ENCODE results near the gene GMPPA.
A peak's percentile ranks its signal among the peaks of the same experiment; 100 is the strongest.

GMPPA gene

GRCh38 chr2:219498280-219499057 lies at the start of gene GMPPA:
TSS of gene GMPPA (plus strand) at chr2:219498891. CDS start at chr2:219499976, 1,085 bp downstream.
- peak; percentile 98 for DNase-seq (ENCODE audit: low spot score)

DNA sequence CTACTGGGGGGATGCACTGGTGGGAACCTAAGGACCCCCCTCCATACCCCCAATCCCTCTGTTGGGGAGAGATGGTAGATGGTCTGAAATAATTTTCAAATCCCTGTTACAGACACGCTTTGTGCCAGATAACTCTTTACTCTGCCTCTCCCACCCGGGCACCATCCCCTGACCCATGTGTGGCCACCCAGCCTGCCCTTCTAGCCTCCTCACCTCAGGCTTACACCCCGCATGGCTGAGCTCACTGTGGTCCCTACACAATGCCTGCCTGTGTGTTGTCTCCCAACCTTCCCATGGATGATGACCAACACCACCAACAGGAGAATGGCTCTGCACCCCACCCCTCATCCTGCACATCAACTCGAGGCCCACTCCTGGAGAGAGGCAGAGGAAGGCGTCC lies 49.1 kb upstream of the GMPPA start:
- no peak for DNase-seq (ENCODE audit: low spot score)

GRCh38 chr2:219451661-219452360 lies 46.9 kb upstream of the GMPPA start:
- no peak for DNase-seq (ENCODE audit: low spot score)

GRCh38 chr2:219452361-219453317 lies 46.1 kb upstream of the GMPPA start:
- no peak for DNase-seq (ENCODE audit: low spot score)

GRCh38 chr2:219453671-219454590 lies 44.8 kb upstream of the GMPPA start:
- no peak for DNase-seq (ENCODE audit: low spot score)

- DNase-seq (ENCODE audit: low spot score), result no peak
Observed at GRCh38 chr2:219455581-219455980, 43.1 kb upstream of the GMPPA start.

DNA sequence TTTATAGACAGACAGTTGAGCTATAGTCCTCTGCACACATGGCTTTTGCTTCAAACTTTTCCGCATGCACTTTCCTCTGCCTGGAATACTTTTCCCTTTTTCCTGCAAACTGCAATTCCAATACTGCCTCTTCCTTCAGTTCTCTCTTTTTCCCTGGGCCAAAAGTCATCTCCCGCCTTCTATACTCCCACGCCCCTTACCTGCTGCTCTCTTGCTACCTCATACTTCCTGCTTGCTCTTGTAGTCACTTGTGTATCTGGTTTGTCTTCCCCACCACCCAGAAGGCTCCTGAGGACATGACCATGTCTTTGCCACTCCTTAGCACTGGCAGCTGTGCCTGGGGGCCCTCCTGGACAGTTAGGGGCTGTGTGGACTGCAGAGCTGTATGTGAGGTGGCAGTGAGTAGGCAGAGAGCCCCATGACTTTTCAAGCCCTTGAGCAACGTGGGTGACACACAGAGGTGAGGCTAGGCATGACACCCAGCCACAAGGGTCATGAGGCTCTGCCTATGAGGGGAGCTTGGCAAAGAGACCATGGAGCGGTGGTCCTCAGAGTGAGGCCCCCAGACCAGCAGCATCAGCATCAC lies 40.8 kb upstream of the GMPPA start:
- no peak for DNase-seq (ENCODE audit: low spot score)

GRCh38 chr2:219458996-219459395 lies 39.7 kb upstream of the GMPPA start:
- no peak for DNase-seq (ENCODE audit: low spot score)

GRCh38 chr2:219459460-219460311 lies 39.0 kb upstream of the GMPPA start:
- peak; percentile 50 for DNase-seq (ENCODE audit: low spot score)

GRCh38 chr2:219460424-219460926 lies 38.2 kb upstream of the GMPPA start:
- DNase-seq (ENCODE audit: low spot score), result no peak

GRCh38 chr2:219461047-219461514 lies 37.6 kb upstream of the GMPPA start:
- DNase-seq (ENCODE audit: low spot score), result no peak

- DNase-seq (ENCODE audit: low spot score), result no peak
Observed at GRCh38 chr2:219461669-219462068, 37.0 kb upstream of the GMPPA start.

DNA sequence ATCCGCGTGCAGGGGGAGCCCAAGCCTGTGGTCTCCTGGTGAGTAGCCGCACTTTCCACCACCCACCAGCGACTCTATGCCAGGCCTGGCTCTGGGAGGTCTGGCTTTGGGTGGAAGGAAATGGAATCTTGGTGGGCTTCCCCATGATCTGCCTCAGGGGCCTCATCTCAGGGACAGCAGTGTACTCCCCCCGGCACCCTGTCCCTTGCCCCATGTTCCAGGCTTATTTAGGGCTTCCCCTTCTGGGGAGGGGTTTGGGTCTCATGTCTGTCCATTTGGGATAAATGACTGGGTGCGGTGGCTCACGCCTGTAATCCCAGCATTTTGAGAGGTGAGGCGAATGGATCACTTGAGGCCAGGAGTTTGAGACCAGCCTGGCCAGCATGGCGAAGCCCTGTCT lies 36.3 kb upstream of the GMPPA start:
- no peak for DNase-seq (ENCODE audit: low spot score)

DNA sequence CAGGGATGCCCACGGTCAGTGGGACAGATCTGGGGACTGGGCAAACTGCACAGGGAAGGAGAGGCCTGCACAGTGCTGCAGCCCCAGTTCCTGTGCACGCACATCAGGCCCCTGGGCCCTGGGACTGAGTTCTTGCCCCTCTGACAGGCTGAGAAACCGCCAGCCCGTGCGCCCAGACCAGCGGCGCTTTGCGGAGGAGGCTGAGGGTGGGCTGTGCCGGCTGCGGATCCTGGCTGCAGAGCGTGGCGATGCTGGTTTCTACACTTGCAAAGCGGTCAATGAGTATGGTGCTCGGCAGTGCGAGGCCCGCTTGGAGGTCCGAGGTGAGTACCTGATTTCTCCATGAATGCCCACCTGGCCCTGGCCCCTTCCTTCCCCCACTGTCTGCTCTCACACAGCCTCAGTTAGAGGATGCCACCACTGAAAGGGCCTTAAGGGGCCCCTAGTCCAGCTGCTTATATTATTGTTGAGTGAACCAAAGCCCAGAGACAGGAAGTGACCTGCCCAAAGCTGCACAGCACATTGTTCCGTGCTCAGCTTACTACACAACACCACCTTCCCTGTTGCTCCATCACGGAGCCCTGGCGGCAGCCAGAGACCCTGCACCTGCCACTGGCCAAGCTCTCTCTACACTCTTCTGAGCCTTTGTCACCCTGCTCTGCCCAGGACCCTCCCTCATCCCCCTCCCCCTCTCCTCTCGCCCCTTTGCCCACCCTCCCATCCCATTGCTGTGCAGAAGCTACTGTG lies 34.2 kb upstream of the GMPPA start:
- DNase-seq (ENCODE audit: low spot score), result no peak

GRCh38 chr2:219465659-219466561 lies 32.8 kb upstream of the GMPPA start:
- DNase-seq (ENCODE audit: low spot score), result no peak

GRCh38 chr2:219466816-219467735 lies 31.6 kb upstream of the GMPPA start:
- DNase-seq (ENCODE audit: low spot score), result no peak

DNA sequence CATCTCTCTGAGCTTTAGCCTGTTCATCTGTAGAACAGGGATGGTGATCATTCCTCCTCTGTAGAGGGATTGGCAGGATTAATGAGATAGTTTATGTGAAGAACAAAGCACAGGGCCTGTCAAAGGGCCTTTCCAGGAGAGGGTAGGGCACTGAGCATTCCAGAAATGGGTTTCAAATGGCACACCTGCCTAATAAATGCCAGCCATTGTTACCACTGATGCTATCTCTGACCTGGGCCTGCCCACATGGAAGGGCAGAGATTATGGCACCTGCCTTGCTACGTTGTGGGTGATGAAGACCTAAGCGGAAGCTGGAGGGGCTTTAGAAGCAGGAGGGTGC lies 31.0 kb upstream of the GMPPA start:
- DNase-seq (ENCODE audit: low spot score), result peak; percentile 9
